Left lung (tissue), 10 donors: ENCODE data around the gene PRR13. TPM values are rescaled to one million over a fixed set of nuclear protein-coding genes. Genes with fewer than 3 reads are reported as not detected.
"Not testable (repeated sequence)": the region's sequence is repeated elsewhere in the genome, so short reads cannot be mapped to it uniquely, and the experiment has no call there.

Experiments
- ATAC-seq: fragments of 200-7000 bp; cut with Tn5 transposase; one replicate; pipeline ENCODE4 v1.9.1; 2020; ENCODE audit warnings: moderate library complexity
- DNase-seq, 4 donors: peaks; one replicate each; pipeline ENCODE4 v3.0.0-alpha.2; 2013 to 2020
- H3K27ac ChIP-seq, 2 donors: fragments of 200-600 bp; sonication (generic) in 1 of 2; one replicate each; pipeline versions ENCODE4 v1.5.0 to v1.8.0; 2020 to 2021
- H3K27me3 ChIP-seq, 2 donors: fragments of 200-600 bp; sonication (generic) in 1 of 2; one replicate each; pipeline versions ENCODE4 v1.5.0 to v1.8.0; 2020 to 2021
- H3K36me3 ChIP-seq, 2 donors: fragments of 200-600 bp; sonication (generic) in 1 of 2; one replicate each; pipeline versions ENCODE4 v1.5.0 to v1.8.0; 2020 to 2021
- H3K4me1 ChIP-seq, 2 donors: fragments of 200-600 bp; one replicate each; pipeline ENCODE4 v1.8.0; 2021
- H3K4me3 ChIP-seq, 2 donors: fragments of 200-600 bp; sonication (generic) in 1 of 2; one replicate each; pipeline versions ENCODE4 v1.5.0 to v1.8.0; 2020 to 2021; ENCODE audit warnings: mild to moderate bottlenecking in 1 of 2
- H3K9me3 ChIP-seq, 2 donors: fragments of 200-600 bp; sonication (generic) in 1 of 2; one replicate each; pipeline versions ENCODE4 v1.5.0 to v1.8.0; 2020 to 2021
- intact Hi-C, 2 donors: fragments of 100-400 bp; cut with DNase I; formaldehyde crosslinking; loops; one replicate each; pipeline versions ENCODE4 v1.11.2 to v1.14.2; 2022
- polyA plus RNA-seq, 6 donors: library from polyadenylated mRNA; unstranded; fragments of 120-200 nt; gene quantifications; one replicate each; pipeline ENCODE4 v1.2.1, GENCODE V29; 2013; ENCODE audit not compliant: insufficient read length in 6 of 6
- total RNA-seq, 2 donors: library from RNA; stranded (reverse); fragmentation: NEBNext Ultra II Directional; extraction: Animal tissue kit (Norgen Biotek cat#: 25700); gene quantifications; one replicate each; pipeline ENCODE4 v1.2.1, GENCODE V29; 2021
- TF ChIP-seq, protein P1 (sequence below), 2 donors: fragments of 200-600 bp; sonication (generic) in 1 of 2; IDR thresholded peaks; one replicate each; pipeline versions ENCODE4 v1.5.0 to v1.8.0; 2021; ENCODE audit warnings: antibody characterized with exemption in 2 of 2
- donor health status: DM: no; HTN: yes; CAD: no.
- donor health status: DM: no; HTN: no; CAD: no.

PRR13 gene
- total and polyA plus RNA-seq, 8 donors = 82.7 to 155 (median 115) TPM

DNA sequence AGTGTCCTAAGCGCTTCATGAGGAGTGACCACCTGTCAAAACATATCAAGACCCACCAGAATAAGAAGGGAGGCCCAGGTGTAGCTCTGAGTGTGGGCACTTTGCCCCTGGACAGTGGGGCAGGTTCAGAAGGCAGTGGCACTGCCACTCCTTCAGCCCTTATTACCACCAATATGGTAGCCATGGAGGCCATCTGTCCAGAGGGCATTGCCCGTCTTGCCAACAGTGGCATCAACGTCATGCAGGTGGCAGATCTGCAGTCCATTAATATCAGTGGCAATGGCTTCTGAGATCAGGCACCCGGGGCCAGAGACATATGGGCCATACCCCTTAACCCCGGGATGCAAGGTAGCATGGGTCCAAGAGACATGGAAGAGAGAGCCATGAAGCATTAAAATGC lies 30.6 kb upstream of the PRR13 start:
- no peaks in the 10 kb centered on the region for H3K27me3 ChIP-seq
- TF ChIP-seq, protein P1, sequence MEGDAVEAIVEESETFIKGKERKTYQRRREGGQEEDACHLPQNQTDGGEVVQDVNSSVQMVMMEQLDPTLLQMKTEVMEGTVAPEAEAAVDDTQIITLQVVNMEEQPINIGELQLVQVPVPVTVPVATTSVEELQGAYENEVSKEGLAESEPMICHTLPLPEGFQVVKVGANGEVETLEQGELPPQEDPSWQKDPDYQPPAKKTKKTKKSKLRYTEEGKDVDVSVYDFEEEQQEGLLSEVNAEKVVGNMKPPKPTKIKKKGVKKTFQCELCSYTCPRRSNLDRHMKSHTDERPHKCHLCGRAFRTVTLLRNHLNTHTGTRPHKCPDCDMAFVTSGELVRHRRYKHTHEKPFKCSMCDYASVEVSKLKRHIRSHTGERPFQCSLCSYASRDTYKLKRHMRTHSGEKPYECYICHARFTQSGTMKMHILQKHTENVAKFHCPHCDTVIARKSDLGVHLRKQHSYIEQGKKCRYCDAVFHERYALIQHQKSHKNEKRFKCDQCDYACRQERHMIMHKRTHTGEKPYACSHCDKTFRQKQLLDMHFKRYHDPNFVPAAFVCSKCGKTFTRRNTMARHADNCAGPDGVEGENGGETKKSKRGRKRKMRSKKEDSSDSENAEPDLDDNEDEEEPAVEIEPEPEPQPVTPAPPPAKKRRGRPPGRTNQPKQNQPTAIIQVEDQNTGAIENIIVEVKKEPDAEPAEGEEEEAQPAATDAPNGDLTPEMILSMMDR (IDR thresholded peaks at IDR 0.05) = no peak
- H3K36me3 ChIP-seq = peaks cover 0 to 76% of the 10 kb centered on the region in 2 donors
- no peak overlapping the region for H3K4me3 ChIP-seq
- DNase-seq (no peak), ATAC-seq (no peak)
- no peaks in the 10 kb centered on the region for H3K9me3 ChIP-seq
- peaks cover 0 to 18% of the 10 kb centered on the region in 2 donors for H3K4me1 ChIP-seq
- H3K27ac ChIP-seq = no peak overlapping the region
- intact Hi-C loops = no loop called here

DNA sequence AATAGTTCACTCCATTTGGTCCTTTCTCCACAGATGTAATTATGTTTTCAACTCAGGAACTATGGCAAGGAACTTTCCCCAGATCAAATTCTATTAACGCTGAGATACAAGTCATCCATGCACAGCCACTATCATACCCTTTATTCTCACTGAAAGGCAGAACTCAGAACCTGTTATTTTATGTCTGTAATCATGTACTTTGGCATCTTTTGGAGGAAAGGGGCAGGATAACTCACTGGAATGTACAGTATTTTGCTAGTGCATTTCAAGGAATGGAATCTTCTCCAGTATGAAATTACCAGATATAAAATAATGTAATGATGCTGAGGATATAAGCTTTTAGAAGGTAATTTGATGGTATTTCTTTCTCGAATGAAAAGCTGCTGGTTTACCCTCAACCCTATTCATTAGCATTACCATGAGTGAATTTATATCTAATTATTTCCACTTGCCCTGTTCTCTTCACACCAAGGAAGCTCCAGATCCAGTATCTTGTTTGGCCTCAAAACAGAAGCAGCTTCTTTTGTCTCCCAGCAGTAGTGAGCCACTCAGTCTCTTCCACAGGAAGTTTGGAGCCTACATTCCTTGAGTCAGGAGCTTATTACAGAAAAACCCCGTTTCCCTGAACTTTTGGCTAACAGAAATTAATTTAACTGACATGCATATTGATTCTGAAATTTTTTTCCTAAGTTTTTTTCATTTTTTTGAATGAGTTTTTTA lies 27.9 kb upstream of the PRR13 start:
- H3K27ac ChIP-seq = peak overlapping the region in 1 of 2 donors; percentile 28
- ATAC-seq (no peak), DNase-seq (no peak)
- H3K9me3 ChIP-seq = no peaks in the 10 kb centered on the region
- intact Hi-C loops = no loop called here
- H3K4me3 ChIP-seq = no peak overlapping the region
- peaks cover 0 to 33% of the 10 kb centered on the region in 2 donors for H3K4me1 ChIP-seq
- TF ChIP-seq, protein P1 (IDR thresholded peaks at IDR 0.05) = no peak
- no peaks in the 10 kb centered on the region for H3K27me3 ChIP-seq
- peaks cover 0 to 49% of the 10 kb centered on the region in 2 donors for H3K36me3 ChIP-seq

DNA sequence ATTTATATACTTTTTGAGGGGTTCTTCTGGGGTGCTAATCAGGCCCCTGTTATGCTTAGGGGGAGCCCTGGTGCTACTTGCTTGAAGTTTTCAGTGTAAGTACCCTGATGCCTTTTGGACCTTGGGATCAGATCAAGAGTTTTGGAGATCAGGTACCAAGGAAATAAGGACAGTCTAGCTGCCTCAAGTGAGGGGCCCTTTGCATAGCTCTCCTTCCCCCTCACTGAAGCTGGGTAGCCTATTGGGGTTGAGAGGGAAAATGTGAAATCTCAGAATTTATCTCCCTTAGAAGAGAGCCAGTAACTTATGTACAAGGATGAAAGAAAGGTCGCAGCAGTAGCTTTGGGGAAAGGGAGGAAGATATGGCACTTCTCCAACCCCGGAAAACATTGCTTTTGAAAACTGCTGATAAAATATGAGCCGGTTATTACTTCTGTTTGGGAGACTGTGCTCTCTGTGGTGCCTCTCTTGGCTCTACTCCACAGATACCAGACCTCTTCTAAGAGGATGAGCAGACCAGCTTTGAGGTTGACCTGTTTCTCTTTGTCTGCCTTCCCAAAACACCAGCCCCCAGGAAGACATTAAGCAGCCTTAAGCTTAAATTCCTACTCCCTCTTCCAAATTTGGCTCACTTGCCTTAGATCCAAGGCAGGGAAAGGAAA lies 26.6 kb upstream of the PRR13 start:
- H3K36me3 ChIP-seq = peaks cover 0 to 36% of the 10 kb centered on the region in 2 donors
- no peak overlapping the region for H3K4me3 ChIP-seq
- H3K4me1 ChIP-seq = peaks cover 0 to 33% of the 10 kb centered on the region in 2 donors
- no peaks in the 10 kb centered on the region for H3K27me3 ChIP-seq
- TF ChIP-seq, protein P1 (IDR thresholded peaks at IDR 0.05) = no peak
- ATAC-seq (no peak), DNase-seq (peak in 1 of 4 donors; percentile 22)
- H3K27ac ChIP-seq = no peak overlapping the region
- H3K9me3 ChIP-seq = no peaks in the 10 kb centered on the region
- intact Hi-C loops = no loop called here

DNA sequence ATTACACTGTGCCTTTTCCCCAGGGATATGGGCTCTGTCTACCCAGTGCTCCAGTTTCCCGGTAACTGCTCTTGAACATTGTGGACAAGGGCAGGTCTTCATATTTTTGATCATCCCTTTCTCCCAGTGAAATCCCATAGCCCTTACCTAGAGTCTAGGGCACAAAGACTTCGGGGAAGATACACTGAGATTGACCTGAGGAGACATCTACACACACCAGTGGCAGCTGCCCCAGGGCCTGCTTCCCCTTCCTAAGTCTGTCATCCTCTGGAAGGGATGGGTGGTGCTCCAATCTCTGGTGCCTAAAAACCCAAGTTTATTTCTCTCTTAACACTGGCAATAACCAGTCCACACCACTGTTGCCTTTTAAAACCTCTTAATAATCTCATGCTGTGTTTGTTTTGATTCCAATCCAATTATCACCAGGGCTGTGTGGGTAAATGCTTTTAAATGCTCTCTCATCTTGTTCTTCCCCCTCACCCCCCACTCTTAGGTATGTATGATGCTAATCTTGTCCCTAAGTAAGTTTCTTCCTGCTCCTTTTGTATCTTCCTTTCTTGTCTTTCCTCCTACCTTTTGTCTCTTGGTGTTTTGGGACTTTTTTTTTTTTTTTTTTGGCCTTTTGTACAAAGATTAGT lies 25.7 kb upstream of the PRR13 start:
- H3K36me3 ChIP-seq = peaks cover 0 to 26% of the 10 kb centered on the region in 2 donors
- H3K4me3 ChIP-seq, DNase-seq, H3K27ac ChIP-seq, H3K27me3 ChIP-seq, H3K9me3 ChIP-seq, intact Hi-C loops: not testable (repeated sequence)
- H3K4me1 ChIP-seq = peaks cover 0 to 35% of the 10 kb centered on the region in 2 donors
- ATAC-seq = peak; percentile 33

DNA sequence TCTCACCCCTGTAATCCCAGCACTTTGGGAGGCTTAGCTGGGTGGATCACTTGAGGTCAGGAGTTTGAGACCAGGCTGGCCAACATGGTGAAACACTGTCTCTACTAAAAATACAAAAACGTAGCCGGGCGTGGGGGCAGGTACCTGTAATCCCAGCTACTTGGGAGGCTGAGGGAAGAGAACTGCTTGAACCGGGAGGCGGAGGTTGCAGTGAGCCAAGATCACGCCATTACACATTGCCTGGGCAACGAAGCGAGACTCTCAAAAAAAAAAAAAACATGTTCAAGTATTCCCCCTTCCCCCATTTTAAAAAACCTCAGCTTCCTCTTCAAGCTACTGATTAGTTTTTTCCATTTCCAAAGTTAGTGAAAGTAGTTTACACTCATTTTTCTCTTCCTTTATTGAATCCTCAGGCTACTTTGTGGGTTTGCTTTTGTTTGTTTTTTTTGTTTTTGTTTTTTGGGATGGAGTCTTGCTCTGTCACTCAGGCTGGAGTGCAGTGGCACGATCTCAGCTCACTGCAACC lies 24.2 kb upstream of the PRR13 start:
- Histone ChIP-seq H3K36me3 (peaks cover 0 to 12% of the 10 kb centered on the region in 2 donors), H3K4me1 (peaks cover 0 to 45% of the 10 kb centered on the region in 2 donors)
- H3K4me3 ChIP-seq, intact Hi-C loops, H3K27ac ChIP-seq, H3K27me3 ChIP-seq, H3K9me3 ChIP-seq, DNase-seq, ATAC-seq: not testable (repeated sequence)

DNA sequence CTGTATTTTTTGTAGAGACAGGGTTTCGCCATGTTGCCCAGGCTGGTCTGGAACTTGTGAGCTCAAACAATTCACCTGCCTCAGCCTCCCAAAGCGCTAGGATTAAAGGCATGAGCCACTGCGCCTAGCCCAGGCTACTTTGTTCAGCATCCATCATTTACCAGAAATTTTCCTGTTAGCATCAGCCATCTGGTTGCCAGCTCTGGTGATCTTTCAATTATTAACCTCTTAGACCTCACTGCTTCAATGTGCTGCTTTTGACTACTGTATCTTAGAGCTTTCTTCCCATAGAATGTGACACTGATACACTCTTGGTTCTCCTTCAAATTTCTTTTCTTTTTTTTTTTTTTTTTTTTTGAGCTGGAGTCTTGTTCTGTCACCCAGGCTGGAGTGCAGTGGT lies 23.3 kb upstream of the PRR13 start:
- H3K36me3 ChIP-seq = peaks cover 0 to 9% of the 10 kb centered on the region in 2 donors
- no peak for DNase-seq
- H3K4me3 ChIP-seq = no peak overlapping the region
- TF ChIP-seq, protein P1 (IDR thresholded peaks at IDR 0.05) = no peak
- intact Hi-C loops = no loop called here
- no peak overlapping the region for H3K27ac ChIP-seq
- peaks cover 0 to 41% of the 10 kb centered on the region in 2 donors for H3K4me1 ChIP-seq
- no peaks in the 10 kb centered on the region for H3K27me3 ChIP-seq
- no peak for ATAC-seq
- H3K9me3 ChIP-seq = no peaks in the 10 kb centered on the region
